Esophagus muscularis mucosa (tissue), 4 donors: Measurements from ENCODE around the gene SORCS2. TPM values are rescaled to one million over a fixed set of nuclear protein-coding genes. Genes with fewer than 3 reads are reported as not detected.

ENCODE experiments used
- DNase-seq: peaks from one replicate; pipeline ENCODE4 v3.0.0-alpha.2; 2017; ENCODE audit errors: extremely low spot score
- H3K27ac ChIP-seq, 4 donors: fragments of 200-600 bp; sonication (generic); replicated peaks in 1 of 4; 1 replicate in 3 of 4; 2 replicates in 1 of 4; pipeline ENCODE4 v1.5.1; 2016 to 2019; ENCODE audit warnings: mild to moderate bottlenecking in 1 of 4
- H3K27me3 ChIP-seq, 4 donors: fragments of 200-600 bp; sonication (generic); one replicate each; pipeline versions ENCODE4 v1.5.1 to v1.6.0; 2016 to 2019
- H3K36me3 ChIP-seq, 4 donors: fragments of 200-600 bp; sonication (generic); one replicate each; pipeline ENCODE4 v1.5.1; 2016 to 2019
- H3K4me1 ChIP-seq, 4 donors: fragments of 200-600 bp; sonication (generic); one replicate each; pipeline ENCODE4 v1.5.1; 2016 to 2019
- H3K4me3 ChIP-seq, 4 donors: fragments of 200-600 bp; sonication (generic); 1 replicate in 2 of 4; 2 replicates in 2 of 4; pipeline ENCODE4 v1.5.1; 2016 to 2019; ENCODE audit warnings: mild to moderate bottlenecking in 4 of 4, moderate library complexity in 1 of 4
- H3K9me3 ChIP-seq, 4 donors: fragments of 200-600 bp; sonication (generic); 1 replicate in 3 of 4; 2 replicates in 1 of 4; pipeline ENCODE4 v1.5.1; 2016 to 2019
- EP300 ChIP-seq: sonication (generic); formaldehyde crosslinking; IDR thresholded peaks from one replicate; pipeline ENCODE4 v1.6.1; 2017; ENCODE audit warnings: antibody characterized with exemption
- POLR2A ChIP-seq: fragments of 450-650 bp; IDR thresholded peaks from one replicate; pipeline ENCODE4 v1.6.1; 2017; ENCODE audit warnings: antibody characterized with exemption, moderate library complexity, mild to moderate bottlenecking, low read depth
- POLR2AphosphoS5 ChIP-seq, 2 donors: sonication (generic); formaldehyde crosslinking; IDR thresholded peaks; one replicate each; pipeline ENCODE4 v1.6.1; 2017; ENCODE audit warnings: antibody characterized with exemption in 2 of 2
- WGBS: methylation state at CpG from one replicate; pipeline ENCODE4 v1.1.5; 2018; 5-methylcytosine and 5-hydroxymethylcytosine counted together
- intact Hi-C: fragments of 100-400 bp; cut with DNase I; formaldehyde crosslinking; loops from one replicate; pipeline ENCODE4 v1.15.1; 2023
- total RNA-seq, 4 donors: library from RNA; depleted of rRNA; stranded (reverse); fragments of >200 nt; gene quantifications; one replicate each; pipeline versions ENCODE4 v1.1.0 to v1.2.1, GENCODE V29; 2016
- TF ChIP-seq, protein P1 (sequence below), 3 experiments: fragments of 200-600 bp in 2 of 3; fragments of 450-650 bp in 1 of 3; sonication (generic) in 2 of 3; IDR thresholded peaks; one replicate each; pipeline ENCODE4 v1.5.1; 2017 to 2019; ENCODE audit warnings: antibody characterized with exemption in 3 of 3, mild to moderate bottlenecking in 2 of 3, moderate library complexity in 1 of 3

Gene SORCS2
- total RNA-seq, 4 donors from 2014 or later, result 3.3 to 10.1 (median 4.3) TPM

DNA sequence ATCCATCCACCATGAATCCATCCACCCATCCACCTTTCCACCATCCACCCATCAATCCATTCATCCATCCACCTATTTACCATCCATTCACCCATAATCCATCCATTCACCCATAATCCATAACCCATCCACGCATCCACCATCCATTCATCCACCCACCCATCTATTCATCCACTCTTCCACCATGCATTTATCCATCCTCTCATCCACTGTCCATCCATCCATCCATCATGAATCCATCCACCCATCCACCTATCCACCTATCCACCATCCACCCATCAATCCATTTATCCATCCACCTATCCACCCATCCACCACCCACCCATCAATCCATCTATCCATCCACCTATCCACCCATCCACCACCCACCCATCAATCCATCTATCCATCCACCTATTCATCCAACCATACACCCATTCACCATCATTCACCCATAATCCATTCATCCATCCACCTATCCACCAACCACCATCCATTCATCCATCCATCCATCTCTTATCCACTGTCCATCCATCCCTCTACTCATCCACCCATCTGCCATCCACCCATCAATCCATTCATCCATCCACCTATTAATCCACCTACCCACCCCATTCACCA is 422.1 kb downstream of the SORCS2 start:
- intact Hi-C loops, result no loop called here
- 100% methylated on average over 1 of the region's 1 CpG for WGBS
- Histone ChIP-seq H3K4me3 (no peak overlapping the region), H3K36me3 (no peaks in the 10 kb centered on the region), H3K4me1 (no peaks in the 10 kb centered on the region), H3K9me3 (no peaks in the 10 kb centered on the region), H3K27ac (no peak overlapping the region), H3K27me3 (no peaks in the 10 kb centered on the region)
- DNase-seq, result no peak
- TF ChIP-seq POLR2A (no peak), POLR2AphosphoS5 (IDR thresholded peaks at IDR 0.05) (no peak), EP300 (no peak)
- TF ChIP-seq, protein P1, sequence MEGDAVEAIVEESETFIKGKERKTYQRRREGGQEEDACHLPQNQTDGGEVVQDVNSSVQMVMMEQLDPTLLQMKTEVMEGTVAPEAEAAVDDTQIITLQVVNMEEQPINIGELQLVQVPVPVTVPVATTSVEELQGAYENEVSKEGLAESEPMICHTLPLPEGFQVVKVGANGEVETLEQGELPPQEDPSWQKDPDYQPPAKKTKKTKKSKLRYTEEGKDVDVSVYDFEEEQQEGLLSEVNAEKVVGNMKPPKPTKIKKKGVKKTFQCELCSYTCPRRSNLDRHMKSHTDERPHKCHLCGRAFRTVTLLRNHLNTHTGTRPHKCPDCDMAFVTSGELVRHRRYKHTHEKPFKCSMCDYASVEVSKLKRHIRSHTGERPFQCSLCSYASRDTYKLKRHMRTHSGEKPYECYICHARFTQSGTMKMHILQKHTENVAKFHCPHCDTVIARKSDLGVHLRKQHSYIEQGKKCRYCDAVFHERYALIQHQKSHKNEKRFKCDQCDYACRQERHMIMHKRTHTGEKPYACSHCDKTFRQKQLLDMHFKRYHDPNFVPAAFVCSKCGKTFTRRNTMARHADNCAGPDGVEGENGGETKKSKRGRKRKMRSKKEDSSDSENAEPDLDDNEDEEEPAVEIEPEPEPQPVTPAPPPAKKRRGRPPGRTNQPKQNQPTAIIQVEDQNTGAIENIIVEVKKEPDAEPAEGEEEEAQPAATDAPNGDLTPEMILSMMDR (IDR thresholded peaks at IDR 0.05), result no peak

DNA sequence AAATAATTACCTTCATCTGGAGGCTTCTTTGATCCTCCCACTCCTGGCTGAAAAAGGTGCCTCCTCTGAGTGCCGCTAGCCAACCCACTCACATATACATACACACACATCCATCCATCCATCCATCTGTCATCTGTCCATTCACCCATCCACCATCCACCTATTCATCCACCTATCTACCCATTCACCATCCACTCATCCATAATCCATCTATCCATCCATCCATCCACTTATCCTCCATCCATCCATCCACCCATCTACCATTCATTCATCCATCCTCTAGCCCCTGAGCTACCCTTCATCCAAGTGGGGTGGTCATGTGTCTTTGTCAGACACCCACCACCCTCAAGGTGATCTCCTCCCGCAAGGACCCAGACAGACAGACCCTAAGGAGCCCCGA is 423.9 kb downstream of the SORCS2 start:
- 98% methylated on average over 3 of the region's 3 CpGs for WGBS
- no peak for TF ChIP-seq POLR2A
- no peak for TF ChIP-seq POLR2AphosphoS5 (IDR thresholded peaks at IDR 0.05)
- TF ChIP-seq EP300, result no peak
- TF ChIP-seq, protein P1 (IDR thresholded peaks at IDR 0.05), result no peak
- Histone ChIP-seq H3K36me3 (no peaks in the 10 kb centered on the region), H3K27ac (no peak overlapping the region), H3K4me3 (no peak overlapping the region), H3K4me1 (no peaks in the 10 kb centered on the region), H3K9me3 (no peaks in the 10 kb centered on the region), H3K27me3 (no peaks in the 10 kb centered on the region)
- DNase-seq, result no peak
- intact Hi-C loops, result no loop called here

DNA sequence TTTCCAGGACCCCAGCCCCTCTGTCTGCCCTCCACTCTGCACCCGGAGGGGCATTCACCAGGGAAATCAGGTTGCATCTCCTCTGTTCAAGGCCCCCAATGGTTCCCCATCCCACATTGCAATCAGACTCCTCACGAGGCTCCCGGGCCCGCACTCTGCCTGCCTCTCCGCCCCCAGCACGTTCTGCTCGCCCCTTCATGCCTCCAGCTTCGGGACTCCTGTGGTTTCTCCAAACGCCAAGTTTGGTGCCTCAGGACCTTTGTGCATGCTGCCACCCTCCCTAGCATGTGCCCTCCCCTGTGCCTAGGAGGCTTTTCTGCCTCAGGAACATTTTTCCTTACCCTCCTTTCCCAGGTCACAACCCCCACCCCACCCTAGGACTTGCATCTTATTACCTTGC is 426.0 kb downstream of the SORCS2 start:
- no peaks in the 10 kb centered on the region for H3K27me3 ChIP-seq
- TF ChIP-seq, protein P1 (IDR thresholded peaks at IDR 0.05), result no peak
- TF ChIP-seq EP300, result no peak
- TF ChIP-seq POLR2A, result no peak
- TF ChIP-seq POLR2AphosphoS5 (IDR thresholded peaks at IDR 0.05), result no peak
- DNase-seq, result no peak
- H3K4me1 ChIP-seq, result no peaks in the 10 kb centered on the region
- no peaks in the 10 kb centered on the region for H3K36me3 ChIP-seq
- 85% methylated on average over 9 of the region's 9 CpGs for WGBS
- intact Hi-C loops, result no loop called here
- H3K4me3 ChIP-seq, result no peak overlapping the region
- no peak overlapping the region for H3K27ac ChIP-seq
- H3K9me3 ChIP-seq, result no peaks in the 10 kb centered on the region

DNA sequence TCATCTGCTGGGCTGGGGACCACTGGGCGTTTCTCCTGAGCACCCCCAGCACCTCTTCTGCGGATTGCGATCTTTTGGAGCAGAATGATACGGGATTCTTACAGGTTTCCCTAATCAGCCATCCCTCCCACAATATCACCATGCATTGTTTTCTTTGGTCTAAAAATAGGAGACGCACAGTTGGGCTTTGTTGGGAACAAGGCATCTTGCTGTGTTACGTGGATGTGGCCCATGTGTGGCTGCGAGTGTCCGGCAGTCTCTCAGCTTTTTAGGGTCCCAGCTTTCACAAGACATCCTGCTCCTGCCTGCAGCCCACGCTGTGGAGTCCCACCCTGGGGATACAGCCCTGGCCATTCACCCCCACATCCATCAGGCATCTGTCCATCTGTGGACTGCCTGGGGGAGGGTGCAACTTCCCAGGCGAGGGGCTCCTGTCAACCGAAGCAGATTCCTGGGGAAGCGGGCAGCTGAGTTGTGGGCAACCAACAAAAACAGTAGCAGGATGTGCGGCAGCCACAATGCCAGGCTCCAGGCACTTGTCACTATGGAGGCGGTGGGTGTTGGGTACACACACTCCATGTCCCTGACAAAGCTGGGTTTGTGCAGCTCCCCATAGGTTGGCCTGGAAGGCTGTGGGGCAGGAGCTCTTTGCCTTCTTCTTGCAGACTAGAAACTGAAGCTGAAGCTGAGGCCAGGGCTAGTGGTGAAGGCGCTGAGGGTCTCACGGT is 427.9 kb downstream of the SORCS2 start:
- intact Hi-C loops, result no loop called here
- H3K36me3 ChIP-seq, result no peaks in the 10 kb centered on the region
- no peaks in the 10 kb centered on the region for H3K27me3 ChIP-seq
- H3K9me3 ChIP-seq, result no peaks in the 10 kb centered on the region
- DNase-seq, result no peak
- WGBS, result 83% methylated on average over 12 of the region's 16 CpGs
- TF ChIP-seq EP300, result no peak
- no peak for TF ChIP-seq POLR2A
- no peak for TF ChIP-seq POLR2AphosphoS5 (IDR thresholded peaks at IDR 0.05)
- TF ChIP-seq, protein P1 (IDR thresholded peaks at IDR 0.05), result no peak
- peaks cover 0 to 8% (median 0%) of the 10 kb centered on the region in 4 donors for H3K4me1 ChIP-seq
- H3K4me3 ChIP-seq, result no peak overlapping the region
- no peak overlapping the region for H3K27ac ChIP-seq
